Activated CD8-positive, alpha-beta memory T cell treated with anti-CD3 and anti-CD28 coated beads for 1 hour (primary cell): ENCODE data around the gene CEP135.
"Not testable (repeated sequence)": the region's sequence is repeated elsewhere in the genome, so short reads cannot be mapped to it uniquely, and the experiment has no call there.

Source experiments
- DNase-seq, 2 donors: peaks; one replicate each; pipeline ENCODE4 v3.0.0-alpha.2; 2020; ENCODE audit warnings: low read depth in 1 of 2; ENCODE audit errors: extremely low read depth in 1 of 2

Gene CEP135

GRCh38 chr4:55938481-55938880 is 10.3 kb upstream of the CEP135 start:
- DNase-seq = no peak

- DNase-seq = no peak
Measured at GRCh38 chr4:55939421-55939820, 9.3 kb upstream of the CEP135 start.

GRCh38 chr4:55941881-55942396 is 6.8 kb upstream of the CEP135 start:
- DNase-seq = no peak

GRCh38 chr4:55947254-55947882 is 1.4 kb upstream of the CEP135 start:
- DNase-seq = no peak

GRCh38 chr4:55947912-55948725 is 626 bp upstream of the CEP135 start:
- DNase-seq = no peak

GRCh38 chr4:55949482-55949802 is 697 bp downstream of the CEP135 start:
- DNase-seq = no peak

- DNase-seq = no peak
Measured at GRCh38 chr4:55951191-55951922, 2.6 kb downstream of the CEP135 start.

GRCh38 chr4:55955710-55956109 is 7.0 kb downstream of the CEP135 start:
- no peak for DNase-seq

GRCh38 chr4:55959655-55960054 is 10.9 kb downstream of the CEP135 start:
- no peak for DNase-seq

- DNase-seq = no peak
Measured at GRCh38 chr4:55964046-55964445, 15.3 kb downstream of the CEP135 start.

GRCh38 chr4:55965585-55965984 is 16.8 kb downstream of the CEP135 start:
- no peak for DNase-seq

- DNase-seq = not testable (repeated sequence)
Measured at GRCh38 chr4:55966324-55966723, 17.6 kb downstream of the CEP135 start.

- DNase-seq = no peak
Measured at GRCh38 chr4:55967376-55967775, 18.6 kb downstream of the CEP135 start.

GRCh38 chr4:55973650-55974049 is 24.9 kb downstream of the CEP135 start:
- no peak for DNase-seq

- DNase-seq = no peak
Measured at GRCh38 chr4:55977811-55978210, 29.1 kb downstream of the CEP135 start.

- no peak for DNase-seq
Measured at GRCh38 chr4:55979562-55979961, 30.8 kb downstream of the CEP135 start.

GRCh38 chr4:55980725-55981124 is 32.0 kb downstream of the CEP135 start:
- no peak for DNase-seq

- no peak for DNase-seq
Measured at GRCh38 chr4:55982976-55983375, 34.2 kb downstream of the CEP135 start.

- no peak for DNase-seq
Measured at GRCh38 chr4:55989766-55990165, 41.0 kb downstream of the CEP135 start.

- DNase-seq = no peak
Measured at GRCh38 chr4:55993994-55994663, 45.4 kb downstream of the CEP135 start.

- DNase-seq = no peak
Measured at GRCh38 chr4:55996646-55997045, 47.9 kb downstream of the CEP135 start.
